ENCODE measurements around the gene RERE.

RERE gene

DNA sequence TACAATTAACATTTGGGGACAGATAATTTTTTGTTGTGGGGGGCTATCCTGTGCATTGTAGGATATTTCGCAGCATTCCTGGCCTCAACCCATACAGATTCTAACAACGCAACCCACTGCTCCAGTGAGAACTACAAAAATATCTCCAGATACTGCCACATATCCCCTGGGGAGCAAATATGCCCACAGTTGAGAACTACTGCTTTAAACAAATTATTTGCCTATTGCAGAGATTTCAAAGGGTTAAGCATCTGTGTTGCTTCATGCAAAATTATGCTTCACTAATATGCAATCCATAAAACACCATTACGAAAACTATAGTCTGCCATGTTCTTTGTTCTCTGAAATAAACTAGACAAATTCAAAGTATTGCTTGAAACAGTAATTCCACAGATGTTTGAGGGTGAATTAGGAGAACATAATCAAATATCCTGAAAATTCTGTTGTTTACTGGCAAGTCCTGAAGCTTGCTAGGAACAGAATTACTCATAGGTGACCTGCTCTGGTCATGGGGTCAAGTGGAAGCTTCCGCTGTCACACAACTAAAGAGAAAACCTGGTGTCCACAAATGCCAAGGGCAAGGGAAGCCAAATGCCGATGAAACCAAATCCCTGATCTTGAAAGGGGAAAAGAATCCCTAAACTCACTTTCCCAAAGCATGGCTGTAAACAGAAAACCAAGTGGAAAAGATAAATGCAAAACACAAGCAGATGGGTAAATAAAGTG is 149.4 kb downstream of the RERE start:
- no peak for DNase-seq

DNA sequence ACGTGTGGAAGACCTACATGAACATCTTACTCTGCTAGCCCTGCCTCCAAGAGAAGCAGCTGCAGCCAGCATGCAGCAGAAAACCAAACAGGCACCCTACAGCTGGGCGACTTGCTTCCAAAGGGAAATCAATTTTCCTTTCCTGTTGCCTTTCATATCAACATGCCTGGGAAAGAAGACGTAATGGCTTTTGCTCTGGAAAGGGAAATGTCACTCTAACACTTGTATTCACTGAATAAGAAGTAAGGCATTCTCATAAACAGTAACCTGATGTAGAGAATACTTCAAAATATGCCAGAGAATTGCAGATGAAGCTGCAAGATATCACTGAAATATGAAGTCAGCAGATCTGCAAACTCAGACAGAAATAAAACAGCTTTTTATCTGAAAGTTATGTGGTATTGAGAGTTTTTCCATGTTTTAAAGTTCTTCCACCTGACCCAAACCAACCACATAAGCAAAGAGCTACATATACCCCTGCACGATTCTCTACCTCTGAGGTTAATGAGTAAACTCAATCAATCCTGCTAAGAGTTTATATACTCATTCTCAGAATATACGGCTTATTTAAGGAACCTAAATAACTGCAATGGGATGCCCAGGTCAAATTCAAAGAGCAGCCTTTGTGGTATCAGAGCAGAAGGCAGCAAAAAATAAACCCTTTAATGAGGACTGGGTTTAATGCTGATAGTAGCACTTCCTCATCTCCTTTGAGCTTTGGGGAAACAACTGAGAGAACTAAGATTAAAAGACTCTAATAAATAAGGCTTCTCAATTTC is 150.9 kb downstream of the RERE start:
- DNase-seq = peak in 1 of 58 donors; percentile 7

DNA sequence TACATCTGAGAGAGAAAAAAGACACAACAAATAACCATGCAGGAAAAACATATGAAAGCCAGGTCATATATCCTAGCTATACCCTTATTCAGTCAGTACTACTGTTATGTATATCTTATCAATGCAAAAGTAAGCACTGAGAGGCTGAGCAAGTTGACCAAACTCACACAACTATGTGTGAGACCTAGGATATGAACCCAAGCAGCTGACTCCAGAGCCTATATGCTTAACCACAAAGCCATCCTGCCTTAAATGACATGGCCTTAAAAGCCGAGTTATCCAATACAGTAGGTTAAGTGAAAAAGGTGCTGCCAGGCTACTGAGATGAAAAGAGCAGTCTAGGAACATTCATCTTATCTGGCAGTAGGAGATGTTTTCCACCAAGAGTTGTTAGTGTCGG is 151.6 kb downstream of the RERE start:
- no peak for DNase-seq

DNA sequence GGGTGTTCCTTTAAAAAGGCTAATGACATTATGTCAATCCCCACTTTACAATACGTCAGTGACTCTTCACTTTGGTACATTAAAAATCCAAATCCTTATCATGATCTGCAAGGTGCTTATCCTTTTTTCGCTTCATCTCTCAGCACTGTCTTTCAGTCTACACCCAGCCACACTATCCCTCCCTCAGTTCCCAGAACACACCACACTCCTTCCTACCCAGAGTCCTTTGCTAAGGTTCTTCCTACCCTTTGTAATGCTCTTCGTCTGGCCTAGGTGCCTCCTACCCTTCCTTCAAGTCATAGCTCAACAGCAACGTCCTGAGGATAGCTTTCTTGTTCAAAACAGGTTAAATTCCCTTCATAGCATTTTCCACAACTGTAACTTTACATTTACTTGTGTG is 152.6 kb downstream of the RERE start:
- DNase-seq = no peak

DNA sequence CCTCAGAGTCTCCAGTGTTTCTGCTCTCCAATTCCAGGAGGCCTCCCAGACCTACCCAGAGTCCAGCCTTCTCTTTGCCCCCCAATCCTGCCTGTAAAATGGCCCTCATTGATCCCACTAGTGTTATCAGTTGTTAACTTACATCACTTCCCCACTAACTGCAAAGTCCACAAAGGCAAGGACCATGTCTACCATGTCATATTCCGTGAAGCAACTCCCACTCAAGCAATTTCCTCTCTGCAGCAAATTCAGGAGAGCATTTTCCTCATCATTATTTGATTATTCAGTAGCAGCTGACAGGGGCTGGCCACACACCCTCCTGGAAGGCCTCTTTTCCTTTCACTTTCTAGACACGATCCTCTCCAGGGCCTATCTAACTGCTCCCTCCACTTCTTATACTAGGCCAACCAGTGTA is 153.5 kb downstream of the RERE start:
- no peak for DNase-seq

DNA sequence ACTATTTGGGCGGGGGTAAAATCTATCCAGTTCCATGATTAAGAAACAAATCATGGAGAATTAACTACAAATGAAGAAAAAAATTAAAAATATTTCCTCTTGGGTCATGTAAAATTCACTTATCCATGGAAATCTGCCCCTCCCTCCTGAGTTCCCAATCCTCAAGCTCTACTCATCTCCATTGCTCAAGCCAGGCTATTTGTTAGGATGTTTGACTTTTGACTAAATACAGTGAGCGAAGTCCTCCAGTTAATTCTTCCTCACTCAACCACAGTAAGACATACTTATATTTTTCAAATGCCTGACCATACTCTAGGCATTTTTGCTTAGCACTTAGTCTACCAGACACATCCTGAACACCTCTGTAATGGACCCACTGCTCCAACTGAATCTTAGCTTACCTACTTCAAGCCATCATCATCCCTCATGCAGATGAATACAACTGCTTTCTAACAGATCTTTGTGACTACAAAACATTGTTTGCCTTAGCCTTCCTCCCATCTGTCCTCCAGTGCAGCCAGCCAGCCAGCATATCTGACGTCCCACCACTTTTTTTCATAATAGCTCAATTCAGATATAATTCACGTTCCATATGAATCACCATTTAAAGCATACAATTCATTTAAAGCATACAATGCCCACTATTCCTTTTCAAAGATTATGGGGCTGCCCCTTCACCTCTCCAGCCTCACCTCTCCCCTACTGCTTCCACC is 154.2 kb downstream of the RERE start:
- DNase-seq = no peak

DNA sequence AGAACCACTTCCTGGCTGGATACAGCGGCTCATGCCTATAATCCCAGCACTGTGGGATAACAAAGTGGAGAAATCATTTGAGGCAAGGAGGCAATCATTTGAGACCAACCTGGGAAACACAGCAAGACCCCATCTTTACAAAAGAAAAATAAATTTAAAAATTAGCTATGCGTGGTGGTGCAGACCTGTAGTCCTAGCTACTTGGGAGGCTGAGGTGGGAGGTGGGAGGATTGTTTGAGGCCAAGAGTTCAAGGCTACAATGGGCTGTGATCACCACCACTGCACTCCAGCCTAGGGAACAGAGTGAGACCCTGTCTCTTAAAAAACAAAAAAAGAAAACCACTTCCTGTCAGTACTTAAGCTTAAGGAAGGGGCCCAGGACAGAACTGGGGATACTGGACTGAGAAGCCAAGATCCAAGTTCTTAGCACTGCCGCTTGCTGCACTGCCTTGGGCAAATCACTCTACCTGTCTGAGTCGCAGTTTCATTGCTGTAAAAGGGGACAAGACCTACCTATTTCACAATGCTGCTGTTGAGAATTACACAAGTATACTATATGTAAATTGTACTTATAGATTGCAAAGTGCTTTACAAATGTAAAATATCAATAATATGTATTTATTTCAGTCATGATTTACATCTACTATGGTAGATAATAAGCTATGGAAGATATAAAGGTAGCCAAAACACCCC is 154.9 kb downstream of the RERE start:
- DNase-seq = no peak

DNA sequence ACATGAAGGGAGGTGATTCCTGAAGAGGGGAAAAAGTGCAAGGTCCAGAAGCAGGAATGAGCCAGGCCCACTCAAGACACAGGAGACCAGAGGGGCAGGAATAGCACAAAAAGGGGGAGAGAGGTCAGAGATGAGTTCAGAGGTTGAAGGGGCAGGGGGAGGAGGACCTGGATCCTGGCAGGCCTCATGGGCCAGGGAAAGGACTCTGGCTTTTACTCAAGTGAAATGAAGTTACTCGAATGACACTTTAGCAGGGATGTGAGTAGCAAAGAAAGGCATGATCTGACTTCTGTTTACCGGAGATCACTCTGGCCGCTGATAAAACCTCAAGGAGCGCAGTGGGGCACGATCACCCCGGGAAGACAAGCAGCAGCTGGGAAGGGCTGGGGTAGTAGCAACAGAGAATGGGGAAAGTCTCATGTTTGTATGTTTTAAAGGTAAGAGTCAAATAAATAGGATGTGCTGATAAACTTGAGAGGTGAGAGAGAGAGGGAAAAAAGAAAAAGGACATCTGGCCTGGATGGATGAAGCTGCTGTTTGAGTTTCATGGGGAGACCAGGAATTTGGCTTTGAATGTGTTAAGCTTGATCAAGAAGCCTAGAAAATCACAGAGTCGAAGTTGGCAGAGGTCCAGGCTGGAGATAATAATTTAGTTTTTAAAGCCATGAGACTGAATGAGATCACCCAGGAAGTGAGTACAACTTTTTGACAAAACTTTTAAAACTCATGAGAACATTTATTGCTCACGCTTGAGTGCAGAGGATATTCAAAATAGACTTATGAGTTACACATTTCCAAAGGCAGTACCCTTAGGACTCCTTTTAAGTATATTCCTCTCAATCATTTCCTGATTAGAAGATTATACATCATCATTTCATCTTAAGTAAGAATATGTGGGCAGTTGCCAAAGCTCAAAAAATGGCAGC is 156.0 kb downstream of the RERE start:
- DNase-seq = peak in 1 of 58 donors; percentile 47

DNA sequence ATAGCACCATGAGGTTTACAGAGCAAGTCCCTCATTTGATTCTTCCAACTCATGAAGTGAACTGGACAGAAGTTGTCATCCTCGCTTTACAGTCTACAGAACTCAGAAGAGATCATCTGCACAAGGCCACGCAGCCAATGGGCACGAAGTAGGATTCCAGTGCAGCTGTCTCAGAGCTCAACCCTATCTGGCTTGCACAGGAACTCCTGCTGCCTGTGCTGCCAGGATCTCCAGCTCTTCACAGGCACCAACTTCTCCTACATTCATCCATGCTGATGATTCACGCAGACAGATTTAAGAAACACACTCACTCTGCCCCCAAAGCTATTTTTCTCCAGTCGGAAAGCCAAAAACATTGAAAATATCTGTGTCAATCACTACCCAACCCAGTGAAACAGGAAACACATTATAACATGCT is 157.0 kb downstream of the RERE start:
- DNase-seq = peak in 48 of 58 donors; percentile 10 to 79 (median 48)

DNA sequence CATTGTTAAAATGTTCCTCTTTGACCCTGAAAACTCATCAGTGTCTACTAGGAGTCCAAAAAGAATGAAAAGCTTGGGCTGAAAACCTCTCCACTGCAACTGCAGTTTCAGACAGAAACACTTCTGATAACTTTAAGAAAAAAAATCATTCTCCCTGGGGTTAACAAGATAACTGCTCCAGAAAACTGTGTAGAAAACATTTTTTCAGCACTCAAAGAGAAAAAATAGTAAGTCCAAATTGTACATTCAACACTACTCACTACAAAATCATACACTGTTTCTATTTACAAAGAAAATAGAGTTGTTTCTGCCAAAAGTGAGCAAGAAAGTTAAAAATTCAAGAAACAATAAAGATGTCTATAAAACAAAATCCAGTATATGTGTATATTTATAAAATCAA is 157.8 kb downstream of the RERE start:
- no peak for DNase-seq

DNA sequence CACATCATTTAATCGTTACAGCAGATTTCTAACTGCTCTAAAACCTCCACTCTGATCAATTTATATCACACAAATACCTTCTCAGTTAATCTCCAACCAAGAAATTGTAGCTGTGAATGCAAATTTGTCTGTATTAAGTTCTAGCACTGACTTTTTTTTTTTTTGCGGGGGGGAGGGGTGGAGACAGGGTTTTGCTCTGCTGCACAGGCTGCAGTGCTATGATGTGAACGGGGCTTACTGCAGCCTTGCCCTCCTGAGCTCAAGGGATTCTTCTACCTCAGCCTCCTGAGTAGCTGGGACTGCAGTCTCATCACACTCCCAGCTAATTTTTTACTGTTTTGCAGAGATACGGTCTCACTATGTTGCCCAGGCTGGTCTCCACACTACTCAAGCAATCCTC is 163.6 kb downstream of the RERE start:
- DNase-seq = no peak

DNA sequence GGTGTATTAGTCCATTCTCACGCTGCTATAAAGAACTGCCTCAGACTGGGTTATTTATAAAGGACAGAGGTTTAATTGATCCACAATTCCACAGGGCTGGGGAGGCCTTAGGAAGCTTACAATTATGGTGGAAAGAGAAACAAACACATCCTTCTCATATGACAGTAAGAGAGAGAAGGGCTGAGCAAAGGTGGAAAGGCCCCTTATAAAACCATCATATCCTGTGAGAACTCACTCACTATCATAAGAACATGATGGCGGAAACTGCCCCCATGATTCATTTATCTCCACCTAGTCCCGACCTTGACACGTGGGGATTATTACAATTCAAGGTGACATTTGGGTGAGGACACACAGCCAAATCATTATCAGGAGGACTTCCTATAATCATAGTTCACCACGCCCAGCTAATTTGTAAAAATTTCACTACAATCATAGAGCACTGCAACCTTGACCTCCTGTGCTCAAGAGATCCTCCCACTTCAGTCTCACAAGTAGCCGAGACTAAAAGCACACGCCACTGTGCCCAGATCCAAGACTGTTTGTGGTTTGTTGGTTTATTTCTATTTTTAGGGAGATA is 164.9 kb downstream of the RERE start:
- DNase-seq = no peak

DNA sequence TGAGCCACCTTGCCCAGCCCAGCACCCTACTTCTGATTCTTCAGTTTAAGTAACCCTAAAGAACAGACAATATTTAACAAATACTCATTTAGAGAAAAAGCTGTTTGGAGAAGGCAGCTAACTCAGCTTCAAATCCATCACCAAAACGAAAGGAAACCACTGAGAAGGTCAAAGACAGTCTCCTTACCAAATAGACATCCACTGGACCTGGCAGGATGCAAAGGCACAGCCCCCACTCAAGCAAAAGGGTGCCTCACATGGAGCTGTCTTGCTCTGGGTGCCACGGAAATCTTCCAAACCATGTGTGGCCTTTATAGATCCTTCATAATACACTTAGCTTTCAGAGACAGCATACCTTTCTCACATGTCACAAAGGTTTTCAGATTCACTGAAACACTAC is 165.5 kb downstream of the RERE start:
- DNase-seq = no peak

DNA sequence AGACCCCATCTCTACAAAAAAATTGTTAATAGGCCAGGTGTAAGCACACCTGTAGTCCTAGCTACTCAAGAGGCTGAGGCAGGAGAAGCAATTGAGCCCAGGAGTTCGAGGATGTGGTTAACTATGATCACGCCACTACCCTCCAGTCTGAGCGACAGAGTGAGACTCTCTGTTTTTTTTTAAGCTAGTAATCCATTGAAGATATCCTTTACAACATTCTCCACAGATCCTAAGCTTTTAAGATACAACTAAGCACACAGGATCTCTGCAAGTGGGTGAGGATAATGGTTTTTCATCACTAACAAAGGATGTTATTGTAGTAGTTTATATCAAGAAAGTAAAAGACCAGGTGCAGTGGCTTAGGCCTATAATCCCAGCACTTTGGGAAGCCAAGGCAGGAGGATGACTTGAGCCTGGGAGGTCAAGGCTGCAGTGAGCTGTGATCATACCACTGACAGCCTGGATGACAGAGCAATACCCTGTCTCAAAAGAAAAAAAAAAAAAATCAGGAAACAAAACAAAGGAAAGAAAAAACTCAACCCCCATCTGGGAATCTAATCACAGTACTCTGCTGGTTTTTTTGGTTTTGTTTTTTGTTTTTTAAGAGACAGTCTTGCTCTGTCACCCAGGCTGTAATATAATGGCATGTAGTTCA is 166.1 kb downstream of the RERE start:
- no peak for DNase-seq

DNA sequence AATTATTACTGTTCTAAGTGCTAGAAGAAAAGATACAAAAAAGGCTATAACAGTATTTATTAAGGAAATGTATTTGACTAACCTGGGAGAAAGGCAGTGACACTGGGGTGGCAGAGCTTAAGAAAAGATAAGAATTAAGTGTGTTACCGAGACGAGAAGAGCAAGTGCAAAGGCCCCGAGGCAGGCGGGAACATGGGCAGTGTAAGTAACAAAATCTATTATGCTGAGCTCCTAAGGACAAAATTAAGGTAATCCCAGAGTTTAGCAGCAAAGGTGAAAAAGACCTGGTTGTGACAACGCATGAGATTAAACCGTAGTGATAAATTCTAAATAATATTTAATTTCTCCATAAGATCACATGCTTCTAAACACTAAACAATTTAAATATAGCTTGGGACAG is 167.6 kb downstream of the RERE start:
- no peak for DNase-seq

DNA sequence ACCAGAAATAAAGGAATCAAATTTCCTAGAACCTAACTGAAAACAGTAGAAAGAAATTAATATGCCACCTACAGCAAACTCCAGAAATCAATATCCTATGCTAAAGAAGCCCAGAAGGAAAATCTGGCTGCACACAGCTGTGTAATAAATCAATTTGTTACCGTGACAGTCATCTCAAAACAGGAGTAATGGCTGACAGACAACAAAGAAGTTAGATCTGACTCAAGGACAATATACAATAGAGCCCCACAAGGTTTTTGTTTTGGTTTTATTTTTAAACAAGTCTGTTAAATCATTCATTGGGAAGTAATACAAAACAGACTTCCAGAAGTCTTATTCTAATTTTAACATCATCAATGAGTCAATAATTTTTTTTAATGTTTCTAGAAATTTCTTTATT is 168.4 kb downstream of the RERE start:
- DNase-seq = no peak

DNA sequence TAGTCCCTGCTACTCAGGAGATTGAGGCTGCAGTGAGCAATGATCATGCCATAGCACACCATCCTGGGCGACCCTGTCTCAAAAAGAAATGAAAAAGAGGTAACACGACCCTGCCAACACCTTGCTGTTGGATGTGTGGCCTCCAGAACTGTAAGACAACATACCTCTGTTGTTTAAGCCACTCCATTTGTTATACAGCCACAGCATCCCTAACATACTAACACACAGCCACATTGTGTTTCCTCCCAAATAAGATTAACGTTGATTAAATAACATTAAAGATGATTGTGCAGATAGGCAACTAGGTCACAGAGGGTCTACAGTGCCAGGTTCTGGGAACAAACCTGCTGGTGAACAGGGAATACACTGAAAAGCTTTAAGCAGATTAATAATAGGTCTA is 170.4 kb downstream of the RERE start:
- no peak for DNase-seq

DNA sequence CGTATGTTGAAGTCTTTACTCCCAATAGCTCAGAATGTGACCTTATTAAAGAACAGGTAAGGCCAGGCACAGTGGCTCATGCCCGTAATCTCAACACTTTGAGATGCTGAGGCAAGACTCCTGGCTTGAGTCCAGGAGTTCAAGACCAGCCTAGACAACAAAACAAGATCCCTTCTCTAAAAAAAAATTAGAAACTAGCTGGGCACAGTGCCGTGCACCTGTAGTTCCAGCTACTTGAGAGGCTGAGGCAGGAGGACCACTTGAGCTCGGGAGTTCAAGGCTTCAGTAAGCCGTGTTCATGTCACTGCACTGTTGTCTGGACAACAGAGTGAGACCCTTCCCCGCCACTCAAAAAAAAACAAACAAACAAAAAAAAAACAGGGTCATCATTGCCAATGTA is 171.3 kb downstream of the RERE start:
- DNase-seq = no peak

All from anterior cingulate cortex (tissue), 58 donors.